Measurements from ENCODE around the gene ZNF275.

The ZNF275 gene

DNA sequence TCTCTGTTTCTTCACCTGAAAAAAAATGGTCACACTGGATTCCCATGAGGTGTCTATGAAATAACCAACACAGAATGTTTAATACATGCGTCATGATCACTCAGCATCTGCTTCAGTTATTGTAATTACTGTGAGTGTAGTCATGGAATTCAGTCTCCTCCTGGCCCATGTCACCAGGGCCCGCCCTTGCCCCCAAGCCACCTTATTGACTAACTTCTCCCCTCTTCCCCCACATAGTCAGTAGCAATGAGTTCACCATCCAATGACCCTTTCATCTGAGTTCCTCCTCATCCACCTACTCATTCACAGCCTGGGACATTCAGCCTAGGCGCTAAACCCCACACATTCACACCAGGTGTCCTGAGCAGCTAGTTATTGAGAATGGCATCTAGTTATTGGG is 28.0 kb upstream of the ZNF275 start:
- H3K27me3 ChIP-seq (ENCODE audit: control insufficient read depth, insufficient read depth, low read length): no peaks in the 10 kb centered on the region
- H3K4me1 ChIP-seq (ENCODE audit: control insufficient read depth, insufficient read depth, low read length): no peaks in the 10 kb centered on the region
- no CpG with 5 or more reads among the region's 3 CpGs for WGBS (ENCODE audit: insufficient coverage, insufficient read length)
- H3K27ac ChIP-seq (ENCODE audit: low read length): no peak overlapping the region
- DNase-seq (ENCODE audit: low read depth, low spot score): no peak
- H3K4me3 ChIP-seq (ENCODE audit: low read length): no peak overlapping the region
- no peaks in the 10 kb centered on the region for H3K9me3 ChIP-seq (ENCODE audit: control insufficient read depth, insufficient read depth, low read length)
- H3K36me3 ChIP-seq (ENCODE audit: control insufficient read depth, insufficient read depth, low read length): no peaks in the 10 kb centered on the region

DNA sequence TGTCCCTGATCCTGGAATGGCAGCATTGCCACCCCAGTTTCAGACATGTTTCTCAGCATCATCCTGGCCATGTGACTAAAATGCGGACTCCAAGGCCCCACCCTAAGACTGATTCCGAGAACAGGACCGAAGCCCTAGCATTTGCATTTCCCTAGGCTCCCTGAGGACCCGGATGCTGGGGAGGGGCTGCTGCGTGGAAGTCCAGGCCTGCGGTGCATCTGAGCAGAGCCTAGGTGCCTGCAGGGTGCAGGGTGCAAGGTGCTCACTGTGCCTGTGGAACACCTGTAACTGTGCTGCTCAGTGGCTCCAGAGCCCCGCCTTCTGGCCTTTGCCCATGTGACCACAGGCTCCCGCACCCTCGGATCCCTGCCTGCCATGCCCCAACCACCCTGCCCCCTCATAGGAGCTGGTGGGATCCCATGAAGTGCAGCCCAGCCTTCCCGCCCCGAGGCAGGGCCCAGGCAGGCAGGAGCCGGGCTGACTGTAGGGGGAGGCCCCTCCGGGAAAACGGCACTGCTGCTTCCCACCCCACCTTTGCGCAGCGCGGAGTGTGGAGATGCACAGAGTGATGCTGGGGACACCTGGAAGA is 27.3 kb upstream of the ZNF275 start:
- DNase-seq (ENCODE audit: low read depth, low spot score): no peak
- Histone ChIP-seq H3K27me3 (ENCODE audit: control insufficient read depth, insufficient read depth, low read length) (no peaks in the 10 kb centered on the region), H3K9me3 (ENCODE audit: control insufficient read depth, insufficient read depth, low read length) (no peaks in the 10 kb centered on the region), H3K27ac (ENCODE audit: low read length) (no peak overlapping the region), H3K36me3 (ENCODE audit: control insufficient read depth, insufficient read depth, low read length) (no peaks in the 10 kb centered on the region), H3K4me1 (ENCODE audit: control insufficient read depth, insufficient read depth, low read length) (no peaks in the 10 kb centered on the region), H3K4me3 (ENCODE audit: low read length) (no peak overlapping the region)
- no CpG with 5 or more reads among the region's 17 CpGs for WGBS (ENCODE audit: insufficient coverage, insufficient read length)

DNA sequence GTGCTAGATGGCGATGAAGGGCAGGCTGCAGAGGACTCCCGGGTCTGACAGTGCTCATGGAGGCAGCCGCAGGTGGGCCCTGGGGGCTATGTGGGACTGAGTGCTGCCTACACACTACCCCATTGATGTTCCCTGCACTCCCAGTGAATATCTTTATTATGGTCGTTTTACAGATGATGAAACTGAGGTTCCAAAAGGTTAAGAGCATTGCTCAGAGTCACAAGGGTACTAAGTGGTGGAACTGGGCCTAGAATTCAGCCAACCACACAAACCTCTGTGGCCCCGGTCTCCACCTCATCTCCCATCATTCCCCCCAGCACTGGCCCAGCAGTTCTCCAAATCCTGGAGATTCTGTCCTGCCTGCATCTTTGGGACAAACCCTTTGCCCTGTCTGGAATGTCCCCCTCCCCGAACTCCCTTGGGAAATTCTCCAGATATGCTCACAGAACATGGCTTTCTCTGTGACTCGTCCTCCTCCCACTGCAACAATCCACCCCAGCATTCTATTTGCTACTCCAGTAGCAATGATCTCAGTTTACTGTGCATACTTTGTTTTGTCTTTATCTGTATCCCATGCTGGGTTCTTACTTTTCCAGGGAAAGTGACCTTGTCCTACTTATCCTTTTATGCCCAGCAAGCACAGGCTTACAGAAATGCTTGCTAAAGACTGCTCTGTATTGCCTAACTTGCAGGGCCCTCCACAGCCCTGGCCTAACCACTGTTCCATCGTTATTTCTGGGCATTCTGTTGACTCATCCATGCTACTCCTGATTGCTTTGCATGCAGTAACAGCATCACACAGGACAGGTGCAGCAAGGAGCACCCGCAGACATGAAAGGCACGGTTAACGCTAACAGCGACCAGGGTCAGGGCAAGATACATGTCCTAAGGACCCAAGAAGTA is 26.4 kb upstream of the ZNF275 start:
- H3K27ac ChIP-seq (ENCODE audit: low read length): no peak overlapping the region
- no CpG with 5 or more reads among the region's 12 CpGs for WGBS (ENCODE audit: insufficient coverage, insufficient read length)
- no peaks in the 10 kb centered on the region for H3K27me3 ChIP-seq (ENCODE audit: control insufficient read depth, insufficient read depth, low read length)
- no peak for DNase-seq (ENCODE audit: low read depth, low spot score)
- H3K4me1 ChIP-seq (ENCODE audit: control insufficient read depth, insufficient read depth, low read length): no peaks in the 10 kb centered on the region
- no peaks in the 10 kb centered on the region for H3K36me3 ChIP-seq (ENCODE audit: control insufficient read depth, insufficient read depth, low read length)
- H3K4me3 ChIP-seq (ENCODE audit: low read length): no peak overlapping the region
- no peaks in the 10 kb centered on the region for H3K9me3 ChIP-seq (ENCODE audit: control insufficient read depth, insufficient read depth, low read length)

DNA sequence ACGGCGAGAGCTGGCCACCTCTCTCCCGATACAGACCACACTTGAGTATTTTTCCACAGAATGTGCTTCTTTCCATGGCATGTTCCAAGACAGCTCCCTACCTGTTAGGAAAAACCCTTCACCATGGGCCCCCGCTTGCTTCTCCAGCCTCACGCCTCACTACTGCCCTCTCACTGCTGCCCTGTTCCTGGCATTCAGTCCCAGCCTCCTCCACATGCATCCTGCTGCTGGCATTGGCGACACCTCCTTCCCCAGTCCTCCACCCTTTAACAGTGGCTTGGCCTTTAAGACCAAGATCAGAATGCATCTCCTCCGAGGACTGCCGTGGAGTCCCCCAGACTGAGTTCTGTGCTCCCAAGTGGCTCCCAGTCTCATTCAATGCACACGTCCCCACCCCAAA is 23.1 kb upstream of the ZNF275 start:
- Histone ChIP-seq H3K4me1 (ENCODE audit: control insufficient read depth, insufficient read depth, low read length) (no peaks in the 10 kb centered on the region), H3K9me3 (ENCODE audit: control insufficient read depth, insufficient read depth, low read length) (no peaks in the 10 kb centered on the region), H3K27ac (ENCODE audit: low read length) (no peak overlapping the region), H3K27me3 (ENCODE audit: control insufficient read depth, insufficient read depth, low read length) (no peaks in the 10 kb centered on the region), H3K36me3 (ENCODE audit: control insufficient read depth, insufficient read depth, low read length) (no peaks in the 10 kb centered on the region), H3K4me3 (ENCODE audit: low read length) (no peak overlapping the region)
- no CpG with 5 or more reads among the region's 9 CpGs for WGBS (ENCODE audit: insufficient coverage, insufficient read length)
- no peak for DNase-seq (ENCODE audit: low read depth, low spot score)

DNA sequence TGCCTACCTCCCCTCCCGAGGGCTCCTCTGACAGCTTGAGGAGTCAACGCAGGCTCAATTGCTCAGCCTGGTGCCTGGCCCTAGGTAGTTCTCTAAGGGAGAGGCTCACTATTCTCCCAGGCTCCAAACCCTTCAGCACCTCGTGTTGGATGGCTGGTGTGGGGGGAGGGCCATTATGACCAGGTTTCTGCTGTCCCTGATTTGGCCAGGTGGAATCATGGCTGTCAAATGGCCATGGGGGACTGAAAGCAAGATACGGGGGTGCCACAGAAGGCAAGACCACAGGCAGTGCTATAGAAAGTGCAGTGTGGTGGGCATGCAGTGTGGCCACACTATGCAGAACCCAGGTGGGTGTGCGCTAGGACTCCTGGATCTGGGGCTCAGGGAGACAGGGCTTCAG is 21.9 kb upstream of the ZNF275 start:
- Histone ChIP-seq H3K4me3 (ENCODE audit: low read length) (no peak overlapping the region), H3K36me3 (ENCODE audit: control insufficient read depth, insufficient read depth, low read length) (no peaks in the 10 kb centered on the region), H3K27ac (ENCODE audit: low read length) (no peak overlapping the region), H3K27me3 (ENCODE audit: control insufficient read depth, insufficient read depth, low read length) (no peaks in the 10 kb centered on the region), H3K9me3 (ENCODE audit: control insufficient read depth, insufficient read depth, low read length) (no peaks in the 10 kb centered on the region), H3K4me1 (ENCODE audit: control insufficient read depth, insufficient read depth, low read length) (no peaks in the 10 kb centered on the region)
- no CpG with 5 or more reads among the region's 5 CpGs for WGBS (ENCODE audit: insufficient coverage, insufficient read length)
- DNase-seq (ENCODE audit: low read depth, low spot score): no peak

DNA sequence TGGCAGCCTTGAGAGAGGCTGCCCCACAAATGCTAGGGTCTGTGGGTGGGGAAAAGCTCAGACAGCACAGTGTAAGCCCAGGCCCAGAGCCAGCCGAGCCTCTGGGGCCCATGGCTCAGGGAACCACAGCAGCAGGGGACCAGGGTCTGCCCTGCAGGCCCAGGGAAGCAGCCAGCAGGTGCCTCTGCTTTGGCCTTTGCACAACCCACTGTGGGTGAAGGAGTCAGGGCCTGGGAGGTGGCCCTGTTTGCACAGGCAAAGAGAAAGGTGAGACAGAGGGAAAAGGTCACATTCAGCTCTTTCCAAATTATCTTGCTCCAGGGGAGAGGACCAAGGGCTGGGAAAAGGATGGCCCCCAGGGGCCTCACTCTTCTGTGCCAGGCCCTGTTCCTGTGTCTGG is 21.1 kb upstream of the ZNF275 start:
- H3K27me3 ChIP-seq (ENCODE audit: control insufficient read depth, insufficient read depth, low read length): no peaks in the 10 kb centered on the region
- no peaks in the 10 kb centered on the region for H3K4me1 ChIP-seq (ENCODE audit: control insufficient read depth, insufficient read depth, low read length)
- DNase-seq (ENCODE audit: low read depth, low spot score): no peak
- H3K27ac ChIP-seq (ENCODE audit: low read length): no peak overlapping the region
- no peaks in the 10 kb centered on the region for H3K9me3 ChIP-seq (ENCODE audit: control insufficient read depth, insufficient read depth, low read length)
- no peaks in the 10 kb centered on the region for H3K36me3 ChIP-seq (ENCODE audit: control insufficient read depth, insufficient read depth, low read length)
- no peak overlapping the region for H3K4me3 ChIP-seq (ENCODE audit: low read length)
- no CpG with 5 or more reads among the region's 1 CpG for WGBS (ENCODE audit: insufficient coverage, insufficient read length)

DNA sequence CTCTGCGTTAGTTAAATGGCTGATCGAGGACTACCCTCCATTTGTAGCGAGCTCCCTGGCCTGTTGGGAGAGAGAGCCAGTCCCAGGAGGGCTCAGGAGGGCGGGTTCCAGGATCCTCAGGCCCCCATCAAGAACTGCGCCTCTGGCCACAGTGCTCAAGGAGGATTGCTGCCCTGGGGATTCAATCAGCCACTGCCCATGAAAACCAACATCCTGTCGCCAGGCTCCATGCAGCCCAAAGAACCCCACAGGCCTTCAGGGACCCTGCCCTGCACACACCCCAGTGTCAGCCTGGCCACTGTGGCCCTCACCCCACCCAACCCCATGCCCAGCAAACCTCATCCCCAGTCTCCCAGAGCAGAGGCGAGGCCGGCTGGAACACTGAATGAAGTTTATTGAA is 16.6 kb upstream of the ZNF275 start:
- WGBS (ENCODE audit: insufficient coverage, insufficient read length): no CpG with 5 or more reads among the region's 8 CpGs
- no peak for DNase-seq (ENCODE audit: low read depth, low spot score)
- no peak overlapping the region for H3K27ac ChIP-seq (ENCODE audit: low read length)

DNA sequence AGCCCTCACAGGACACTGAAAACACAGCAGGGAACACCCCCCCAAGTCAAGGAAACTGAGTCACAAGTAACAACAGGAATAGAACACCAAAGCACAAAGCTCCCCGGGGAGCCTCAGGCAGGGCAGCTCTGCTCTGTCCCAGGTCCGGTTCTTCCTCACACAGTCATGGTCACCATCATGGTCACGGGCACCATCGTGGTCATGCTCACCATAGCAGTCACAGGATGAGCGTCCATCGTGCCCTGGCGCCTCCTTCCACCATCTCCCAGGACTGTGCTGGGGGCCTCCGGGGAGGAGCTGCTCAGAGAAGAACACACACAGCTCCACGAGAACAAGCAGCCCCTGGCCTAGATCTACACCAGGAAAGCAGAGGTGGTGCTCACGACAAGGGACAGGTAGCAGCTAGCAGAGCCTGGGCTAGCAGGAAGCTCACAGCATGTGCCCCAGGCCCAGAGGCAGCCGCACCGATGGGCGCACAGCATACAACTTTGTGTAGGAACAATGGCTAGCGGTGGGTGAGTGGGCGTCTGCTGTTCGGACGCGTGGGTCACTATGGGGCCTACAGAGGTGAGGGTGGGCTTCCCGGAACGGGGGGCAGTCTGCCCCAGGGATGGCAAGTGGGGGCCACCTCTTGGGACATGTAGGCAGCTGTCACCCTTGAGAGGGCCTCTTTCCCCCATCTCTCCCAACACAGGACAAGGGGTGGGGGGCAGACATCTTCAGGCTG is 15.8 kb upstream of the ZNF275 start:
- no CpG with 5 or more reads among the region's 20 CpGs for WGBS (ENCODE audit: insufficient coverage, insufficient read length)
- no peak for DNase-seq (ENCODE audit: low read depth, low spot score)
- Histone ChIP-seq H3K4me3 (ENCODE audit: low read length) (no peak overlapping the region), H3K4me1 (ENCODE audit: control insufficient read depth, insufficient read depth, low read length) (no peaks in the 10 kb centered on the region), H3K27me3 (ENCODE audit: control insufficient read depth, insufficient read depth, low read length) (peaks cover 2% of the 10 kb centered on the region; the same call in 1 of the 2 replicates), H3K9me3 (ENCODE audit: control insufficient read depth, insufficient read depth, low read length) (no peaks in the 10 kb centered on the region), H3K36me3 (ENCODE audit: control insufficient read depth, insufficient read depth, low read length) (no peaks in the 10 kb centered on the region), H3K27ac (ENCODE audit: low read length) (no peak overlapping the region)

More for the DNA sequence above, 16.6 kb upstream of the ZNF275 start:
- Histone ChIP-seq H3K36me3 (ENCODE audit: control insufficient read depth, insufficient read depth, low read length) (no peaks in the 10 kb centered on the region), H3K9me3 (ENCODE audit: control insufficient read depth, insufficient read depth, low read length) (no peaks in the 10 kb centered on the region), H3K4me1 (ENCODE audit: control insufficient read depth, insufficient read depth, low read length) (no peaks in the 10 kb centered on the region), H3K4me3 (ENCODE audit: low read length) (no peak overlapping the region), H3K27me3 (ENCODE audit: control insufficient read depth, insufficient read depth, low read length) (peaks cover 2% of the 10 kb centered on the region; the same call in 1 of the 2 replicates)

DNA sequence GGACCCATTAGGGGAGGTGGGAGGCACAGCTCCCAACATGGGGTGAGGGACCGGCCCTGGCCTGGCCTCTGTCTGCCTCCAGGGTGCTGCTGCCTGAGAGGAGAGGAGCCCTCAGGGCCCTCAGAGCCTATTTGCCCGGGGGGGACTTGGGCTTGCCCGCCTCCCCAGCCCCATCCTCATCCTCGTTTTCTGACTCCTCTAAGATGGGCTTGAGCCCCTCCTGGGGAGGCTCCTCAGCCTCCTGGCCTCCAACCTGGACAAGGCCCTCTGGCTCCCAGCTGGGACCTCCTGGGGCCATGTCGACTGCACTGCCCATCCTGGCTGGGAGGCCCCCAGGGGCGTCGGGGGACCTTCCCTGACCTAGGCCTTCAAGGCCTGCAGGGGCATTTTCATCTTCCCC is 15.1 kb upstream of the ZNF275 start:
- no peaks in the 10 kb centered on the region for H3K9me3 ChIP-seq (ENCODE audit: control insufficient read depth, insufficient read depth, low read length)
- H3K27ac ChIP-seq (ENCODE audit: low read length): no peak overlapping the region
- H3K27me3 ChIP-seq (ENCODE audit: control insufficient read depth, insufficient read depth, low read length): peaks cover 2% of the 10 kb centered on the region; the same call in 1 of the 2 replicates
- DNase-seq (ENCODE audit: low read depth, low spot score): no peak
- H3K4me1 ChIP-seq (ENCODE audit: control insufficient read depth, insufficient read depth, low read length): no peaks in the 10 kb centered on the region
- WGBS (ENCODE audit: insufficient coverage, insufficient read length): no CpG with 5 or more reads among the region's 7 CpGs
- no peaks in the 10 kb centered on the region for H3K36me3 ChIP-seq (ENCODE audit: control insufficient read depth, insufficient read depth, low read length)
- no peak overlapping the region for H3K4me3 ChIP-seq (ENCODE audit: low read length)

DNA sequence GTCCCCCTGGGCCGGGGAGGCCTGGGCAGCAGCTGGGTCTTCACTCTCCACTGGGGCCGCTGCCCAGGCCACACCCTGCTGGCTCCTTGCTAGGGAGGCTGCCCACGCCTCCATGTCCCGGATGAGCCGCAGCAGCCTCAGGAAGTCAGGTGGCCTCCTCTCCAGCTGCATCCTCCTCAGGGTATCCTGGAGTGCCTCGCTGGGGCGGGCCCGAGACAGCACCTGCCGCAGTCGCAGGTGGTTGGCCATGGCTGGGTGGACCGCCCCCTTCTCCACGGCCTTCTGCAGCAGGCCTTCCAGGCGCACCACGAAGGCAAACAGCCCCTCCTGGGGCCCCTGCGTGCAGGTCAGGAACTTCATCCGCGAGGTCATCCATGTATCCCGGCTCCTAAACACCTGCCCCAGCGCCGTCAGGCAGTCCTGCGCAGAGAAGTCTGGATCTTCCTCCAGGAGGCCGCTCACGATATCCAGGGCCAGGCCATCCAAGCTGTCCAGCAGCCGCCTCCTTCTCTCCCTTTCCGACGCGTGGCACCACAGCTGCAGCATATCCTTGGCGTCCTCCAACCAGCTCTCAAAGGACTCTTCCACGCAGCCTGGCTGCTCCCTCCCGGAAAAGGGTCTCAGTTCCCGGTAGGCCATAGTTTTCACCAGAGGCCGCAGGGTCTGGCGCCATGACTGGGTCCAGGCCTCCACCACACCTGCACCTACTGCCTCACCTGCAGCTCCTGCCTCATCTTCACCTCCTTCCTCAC is 14.5 kb upstream of the ZNF275 start:
- no CpG with 5 or more reads among the region's 33 CpGs for WGBS (ENCODE audit: insufficient coverage, insufficient read length)
- peaks cover 2% of the 10 kb centered on the region; the same call in 1 of the 2 replicates for H3K27me3 ChIP-seq (ENCODE audit: control insufficient read depth, insufficient read depth, low read length)

More for the DNA sequence above, 14.5 kb upstream of the ZNF275 start:
- Histone ChIP-seq H3K27ac (ENCODE audit: low read length) (no peak overlapping the region), H3K9me3 (ENCODE audit: control insufficient read depth, insufficient read depth, low read length) (no peaks in the 10 kb centered on the region), H3K4me3 (ENCODE audit: low read length) (no peak overlapping the region), H3K36me3 (ENCODE audit: control insufficient read depth, insufficient read depth, low read length) (no peaks in the 10 kb centered on the region), H3K4me1 (ENCODE audit: control insufficient read depth, insufficient read depth, low read length) (no peaks in the 10 kb centered on the region)
- no peak for DNase-seq (ENCODE audit: low read depth, low spot score)

Data from iPS DF 6.9 (cell line).